GM12873 (cell line): ENCODE data around the gene MRGPRX1.

ENCODE experiments used
- CTCF ChIP-seq: IDR thresholded peaks from 2 replicates; pipeline ENCODE4 v1.5.1; 2012; ENCODE audit warnings: low read depth, mild to moderate bottlenecking, moderate library complexity, low read length, control low read depth; ENCODE audit not compliant: insufficient read depth; ENCODE audit errors: missing control alignments

Gene MRGPRX1

GRCh38 chr11:18939314-18939713 is at the start of gene MRGPRX1:
TSS of gene MRGPRX1 (minus strand) at chr11:18939414. CDS start at chr11:18934784, 4,630 bp downstream.
- TF ChIP-seq CTCF: no peak

- TF ChIP-seq CTCF: no peak
Observed at GRCh38 chr11:18987454-18988231, 48.4 kb upstream of the MRGPRX1 start.

GRCh38 chr11:18986744-18987143 is 47.5 kb upstream of the MRGPRX1 start:
- TF ChIP-seq CTCF: no peak

- TF ChIP-seq CTCF: no peak
Observed at GRCh38 chr11:18981897-18982296, 42.7 kb upstream of the MRGPRX1 start.

- TF ChIP-seq CTCF: no peak
Observed at GRCh38 chr11:18974192-18974591, 35.0 kb upstream of the MRGPRX1 start.

DNA sequence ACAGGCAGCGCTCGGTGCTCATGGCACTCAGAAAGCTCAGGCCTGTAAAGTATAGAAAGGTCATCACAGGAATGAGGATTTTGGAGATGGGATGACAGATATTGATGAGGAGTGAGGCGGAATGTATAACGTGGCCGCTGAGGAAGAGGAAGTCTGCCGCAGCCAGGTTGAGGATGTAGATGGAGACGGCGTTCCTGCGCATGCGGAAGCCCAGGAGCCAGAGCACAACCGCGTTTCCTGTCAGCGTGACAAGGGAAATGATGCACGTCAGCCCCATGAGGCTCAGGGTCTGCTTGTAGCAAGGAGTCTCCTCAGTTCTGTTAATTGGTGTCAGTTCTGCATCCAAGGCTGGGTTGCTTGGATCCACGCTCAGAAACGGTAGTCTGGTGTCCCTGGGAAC is 33.1 kb upstream of the MRGPRX1 start:
- TF ChIP-seq CTCF: no peak

DNA sequence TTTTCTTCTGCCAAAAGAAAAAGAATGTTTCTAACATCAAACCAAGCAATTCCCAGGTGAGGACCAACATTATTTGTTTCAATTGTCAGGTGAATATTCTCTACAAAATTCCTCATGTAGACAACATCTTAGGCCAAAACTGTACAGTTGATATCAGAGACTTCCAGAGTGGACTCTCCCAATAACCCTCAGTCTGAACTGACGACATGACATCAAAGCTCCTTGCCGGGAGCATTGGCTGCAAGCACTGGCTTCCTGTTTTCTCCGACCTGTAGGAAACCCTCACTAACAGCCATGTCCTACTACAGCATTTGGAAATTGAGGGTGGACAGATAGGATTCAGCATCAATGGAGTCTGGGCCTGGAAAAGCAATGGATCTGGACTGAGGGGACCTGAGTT is 30.5 kb upstream of the MRGPRX1 start:
- no peak for TF ChIP-seq CTCF
